Mesendoderm (in vitro differentiated cells): ENCODE results near the gene FAM90A1.
A peak's percentile ranks its signal among the peaks of the same experiment; 100 is the strongest.
"Not testable (repeated sequence)": the region's sequence is repeated elsewhere in the genome, so short reads cannot be mapped to it uniquely, and the experiment has no call there.

Source experiments
- DNase-seq: peaks from one replicate; pipeline ENCODE4 v3.0.0; 2013
- H2AK5ac ChIP-seq: 2 replicates; pipeline ENCODE4 v1.6.1; 2013; ENCODE audit warnings: low read length, inconsistent platforms
- H2BK120ac ChIP-seq: 2 replicates; pipeline ENCODE4 v1.6.1; 2013; ENCODE audit warnings: low read depth, mild to moderate bottlenecking, low read length, moderate library complexity, mixed read lengths
- H2BK15ac ChIP-seq: replicated peaks from 2 replicates; pipeline ENCODE4 v1.6.1; 2013; ENCODE audit warnings: low read depth, mild to moderate bottlenecking, moderate library complexity
- H2BK5ac ChIP-seq: 2 replicates; pipeline ENCODE4 v1.6.1; 2013; ENCODE audit warnings: low read length, inconsistent platforms
- H3K18ac ChIP-seq: 2 replicates; pipeline ENCODE4 v1.6.1; 2013; ENCODE audit warnings: mild to moderate bottlenecking, low read length, mixed read lengths
- H3K23ac ChIP-seq: one replicate; pipeline ENCODE4 v1.6.1; 2013; ENCODE audit warnings: low read length
- H3K27ac ChIP-seq: 2 replicates; pipeline ENCODE4 v1.5.1; 2013; ENCODE audit warnings: low read depth, mild to moderate bottlenecking, inconsistent platforms, low read length, moderate library complexity
- H3K27me3 ChIP-seq: 2 replicates; pipeline ENCODE4 v1.6.1; 2013; ENCODE audit warnings: low read length, control low read depth, mild to moderate bottlenecking, inconsistent platforms; ENCODE audit not compliant: insufficient read depth, poor library complexity
- H3K36me3 ChIP-seq: 2 replicates; pipeline ENCODE4 v1.6.1; 2013; ENCODE audit warnings: low read length, inconsistent platforms; ENCODE audit not compliant: control insufficient read depth, insufficient read depth
- H3K4ac ChIP-seq: one replicate; pipeline ENCODE4 v1.6.1; 2013; ENCODE audit warnings: low read depth, mild to moderate bottlenecking, low read length, moderate library complexity
- H3K4me1 ChIP-seq: 2 replicates; pipeline ENCODE4 v1.6.1; 2013; ENCODE audit warnings: low read depth, low read length, inconsistent platforms; ENCODE audit not compliant: control insufficient read depth
- H3K4me2 ChIP-seq: 2 replicates; pipeline ENCODE4 v1.6.1; 2013; ENCODE audit warnings: low read length
- H3K4me3 ChIP-seq: 2 replicates; pipeline ENCODE4 v1.5.1; 2013; ENCODE audit warnings: mild to moderate bottlenecking, low read length
- H3K56ac ChIP-seq: one replicate; pipeline ENCODE4 v1.6.1; 2013; ENCODE audit warnings: low read length
- H3K79me1 ChIP-seq: 2 replicates; pipeline ENCODE4 v1.6.1; 2013; ENCODE audit warnings: low read length, inconsistent platforms
- H3K79me2 ChIP-seq: 2 replicates; pipeline ENCODE4 v1.6.1; 2013; ENCODE audit warnings: mild to moderate bottlenecking, low read length; ENCODE audit not compliant: control insufficient read depth, insufficient read depth
- H3K9ac ChIP-seq: 2 replicates; pipeline ENCODE4 v1.6.1; 2013; ENCODE audit warnings: low read length, inconsistent platforms
- H4K5ac ChIP-seq: one replicate; pipeline ENCODE4 v1.6.1; 2013; ENCODE audit warnings: low read length
- H4K8ac ChIP-seq: one replicate; pipeline ENCODE4 v1.6.1; 2013; ENCODE audit warnings: low read depth, mild to moderate bottlenecking, control low read depth, low read length, moderate library complexity
- WGBS: extraction: QIAGEN DNeasy Blood & Tissue Kit; methylation state at CpG from one replicate; pipeline ENCODE4 v1.1.7; 2013; ENCODE audit warnings: low lambda C conversion rate, missing lambda C conversion rate; ENCODE audit not compliant: insufficient coverage; ENCODE audit errors: extremely low coverage; 5-methylcytosine and 5-hydroxymethylcytosine counted together

The FAM90A1 gene

GRCh38 chr12:8242880-8243681, 15.7 kb upstream of the FAM90A1 start:
- H2AK5ac ChIP-seq, H3K18ac ChIP-seq, H3K27ac ChIP-seq, H3K79me2 ChIP-seq, H3K27me3 ChIP-seq, H3K4me1 ChIP-seq, H3K79me1 ChIP-seq, H3K23ac ChIP-seq, H3K36me3 ChIP-seq, H2BK5ac ChIP-seq, H4K5ac ChIP-seq, H2BK120ac ChIP-seq, H4K8ac ChIP-seq, H3K4me2 ChIP-seq, H2BK15ac ChIP-seq: not testable (repeated sequence)
- Histone ChIP-seq H3K9ac (peak overlapping the region; percentile 78), H3K4me3 (peak overlapping the region; percentile 54), H3K56ac (peak overlapping the region; percentile 88), H3K4ac (peak overlapping the region; percentile 59)
- no CpG with 5 or more reads among the region's 57 CpGs for WGBS
- peak; percentile 99 for DNase-seq

GRCh38 chr12:8242622-8242879, 15.1 kb upstream of the FAM90A1 start:
- H3K27me3 ChIP-seq, H2BK120ac ChIP-seq, H3K23ac ChIP-seq, H3K36me3 ChIP-seq, H2BK5ac ChIP-seq, H3K4me2 ChIP-seq, H3K79me2 ChIP-seq, H3K18ac ChIP-seq, H2AK5ac ChIP-seq, H3K27ac ChIP-seq, H3K79me1 ChIP-seq, H3K4me1 ChIP-seq, H4K5ac ChIP-seq, H4K8ac ChIP-seq, DNase-seq, H2BK15ac ChIP-seq: not testable (repeated sequence)
- H3K56ac ChIP-seq, result peak overlapping the region; percentile 88
- peak overlapping the region; percentile 59 for H3K4ac ChIP-seq
- H3K4me3 ChIP-seq, result peak overlapping the region; percentile 54
- WGBS, result no CpG with 5 or more reads among the region's 28 CpGs
- H3K9ac ChIP-seq, result peak overlapping the region; percentile 78

- H2AK5ac ChIP-seq, H2BK15ac ChIP-seq, H2BK120ac ChIP-seq, H3K27ac ChIP-seq, H4K8ac ChIP-seq, H3K18ac ChIP-seq, H4K5ac ChIP-seq, H3K79me1 ChIP-seq, H3K36me3 ChIP-seq, H2BK5ac ChIP-seq, H3K4me1 ChIP-seq, H3K23ac ChIP-seq, H3K79me2 ChIP-seq, H3K27me3 ChIP-seq: not testable (repeated sequence)
- peak overlapping the region; percentile 88 for H3K56ac ChIP-seq
- DNase-seq, result peak; percentile 56
- peak overlapping the region; percentile 54 for H3K4me3 ChIP-seq
- peak overlapping the region; percentile 40 for H3K4me2 ChIP-seq
- peak overlapping the region; percentile 78 for H3K9ac ChIP-seq
- WGBS, result no CpG with 5 or more reads among the region's 20 CpGs
- peak overlapping the region; percentile 59 for H3K4ac ChIP-seq
Observed at GRCh38 chr12:8241917-8242621, 14.7 kb upstream of the FAM90A1 start.

GRCh38 chr12:8240340-8241114, 13.1 kb upstream of the FAM90A1 start:
- not testable (repeated sequence) for H3K56ac ChIP-seq, H3K9ac ChIP-seq
- no CpG with 5 or more reads among the region's 13 CpGs for WGBS

DNA sequence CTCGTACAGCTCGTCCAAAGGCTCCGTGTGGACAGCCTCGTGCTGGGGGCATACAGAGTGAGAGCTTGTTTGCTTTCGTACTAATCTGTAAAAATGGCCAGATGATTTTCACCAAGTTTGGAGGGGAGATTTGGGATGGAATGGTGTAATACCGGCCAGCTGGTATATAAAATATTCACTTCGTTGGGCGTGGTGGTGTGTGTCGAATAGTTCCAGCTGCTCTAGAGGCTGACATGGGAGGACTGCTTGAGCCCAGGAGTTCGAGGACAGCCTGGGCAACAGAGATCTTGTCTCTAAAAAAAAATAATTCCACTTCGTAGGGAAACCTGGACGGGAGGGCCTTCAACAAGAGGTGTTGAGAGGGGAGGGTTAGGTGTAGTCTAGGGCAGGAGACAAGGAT, 9.6 kb upstream of the FAM90A1 start:
- H3K4me3 ChIP-seq, H4K8ac ChIP-seq, H2AK5ac ChIP-seq, H3K56ac ChIP-seq, H3K79me1 ChIP-seq, H3K9ac ChIP-seq, H3K4me2 ChIP-seq, H2BK5ac ChIP-seq, H2BK120ac ChIP-seq, H3K27me3 ChIP-seq, H3K27ac ChIP-seq, H3K36me3 ChIP-seq, DNase-seq, H3K23ac ChIP-seq, H4K5ac ChIP-seq, H2BK15ac ChIP-seq, H3K4me1 ChIP-seq, H3K79me2 ChIP-seq, H3K4ac ChIP-seq, H3K18ac ChIP-seq: not testable (repeated sequence)
- WGBS, result no CpG with 5 or more reads among the region's 12 CpGs

More at GRCh38 chr12:8240340-8241114, 13.1 kb upstream of the FAM90A1 start:
- not testable (repeated sequence) for H3K23ac ChIP-seq, H3K79me1 ChIP-seq, H2BK120ac ChIP-seq, H3K36me3 ChIP-seq, H2AK5ac ChIP-seq, H3K27ac ChIP-seq, DNase-seq, H3K4me1 ChIP-seq, H3K4ac ChIP-seq, H3K4me2 ChIP-seq, H3K4me3 ChIP-seq, H3K79me2 ChIP-seq, H3K27me3 ChIP-seq, H4K5ac ChIP-seq, H4K8ac ChIP-seq, H2BK15ac ChIP-seq, H2BK5ac ChIP-seq, H3K18ac ChIP-seq
